Mesenteric fat pad (tissue), 1 donor: ENCODE measurements around the gene UBN2. TPM values are rescaled to one million over a fixed set of nuclear protein-coding genes. Genes with fewer than 3 reads are reported as not detected.
A peak's percentile ranks its signal among the peaks of the same experiment; 100 is the strongest.
"Not testable (repeated sequence)": the region's sequence is repeated elsewhere in the genome, so short reads cannot be mapped to it uniquely, and the experiment has no call there.

Experiments used
- DNase-seq: peaks from one replicate; pipeline ENCODE4 v3.0.0-alpha.2; 2020; ENCODE audit warnings: low spot score
- long read RNA-seq: library from polyadenylated mRNA; unstranded; transcript quantifications from one replicate; pipeline ENCODE4 v2.0.0, GENCODE V29; 2020
- total RNA-seq: library from RNA; stranded (reverse); fragmentation: NEBNext Ultra II Directional; extraction: Animal tissue kit (Norgen Biotek cat#: 25700); gene quantifications from one replicate; pipeline ENCODE4 v1.2.1, GENCODE V29; 2021
- donor health status: DM: yes; HTN: yes; CAD: no.

The UBN2 gene
- total RNA-seq, result 13.5 TPM
- long read RNA-seq, partial matches to known transcripts, result 1 of 3 reads
- long read RNA-seq, other reads (novel, unspliced or antisense), result 2 of 3 reads

DNA sequence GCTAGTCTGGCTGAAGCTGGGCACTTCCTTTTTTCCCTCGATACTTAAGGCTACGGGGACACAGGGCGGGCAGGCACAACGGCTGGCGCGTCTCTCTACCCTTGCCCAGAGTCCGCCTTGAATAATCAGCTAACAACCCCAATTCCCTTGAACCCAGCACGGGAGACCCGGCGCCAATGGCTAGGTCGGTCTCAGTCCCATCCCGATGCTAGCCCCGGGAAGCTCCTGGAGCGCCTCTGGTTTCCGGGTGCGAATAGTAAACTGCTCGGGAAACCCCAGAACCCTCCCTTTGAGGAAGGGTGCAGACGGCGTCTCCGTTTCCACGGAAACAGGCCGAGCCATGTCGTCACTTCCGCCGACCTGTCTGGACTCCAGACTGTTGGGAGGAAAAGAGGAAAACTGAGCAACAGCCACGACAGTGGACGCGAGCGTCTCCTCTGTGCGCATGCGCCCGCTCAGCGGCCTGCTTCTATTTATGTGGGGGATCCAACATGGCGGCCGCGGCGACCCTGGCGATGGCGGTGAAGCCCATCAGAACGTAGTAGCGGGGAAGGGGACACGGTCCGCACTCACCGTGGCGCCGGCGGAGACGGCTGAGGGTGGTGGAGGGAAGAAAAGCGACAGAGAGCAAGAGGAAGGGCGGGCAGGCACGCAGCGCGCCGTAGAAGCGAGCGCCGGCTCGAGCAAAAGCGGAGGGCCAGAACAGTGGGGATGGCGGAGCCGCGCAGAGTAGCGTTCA, at the start of gene UBN2:
Gene UBN2, plus strand, starts transcription at position 464 of the 739 bp plus-strand sequence. Its CDS starts 248 bp downstream, at position 712.
- DNase-seq, result peak; percentile 99

DNA sequence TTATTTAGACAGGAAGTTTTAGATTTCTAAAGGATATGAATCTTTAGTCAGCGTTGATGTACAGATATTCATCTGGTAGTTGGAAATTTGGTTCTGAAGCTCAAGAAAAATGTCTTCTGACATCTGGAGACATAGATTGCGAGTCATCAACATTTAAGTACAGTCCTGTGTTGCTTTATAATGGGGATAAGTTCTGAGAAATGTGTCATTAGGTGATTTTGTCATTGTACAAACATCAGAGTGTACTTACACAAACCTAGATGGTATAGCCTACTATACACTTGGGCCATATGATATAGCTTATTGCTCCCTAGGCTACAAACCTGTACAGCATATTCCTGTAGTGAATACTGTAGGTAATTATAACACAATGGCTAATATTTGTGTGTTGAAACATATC, 49.6 kb upstream of the UBN2 start:
- DNase-seq, result no peak

DNA sequence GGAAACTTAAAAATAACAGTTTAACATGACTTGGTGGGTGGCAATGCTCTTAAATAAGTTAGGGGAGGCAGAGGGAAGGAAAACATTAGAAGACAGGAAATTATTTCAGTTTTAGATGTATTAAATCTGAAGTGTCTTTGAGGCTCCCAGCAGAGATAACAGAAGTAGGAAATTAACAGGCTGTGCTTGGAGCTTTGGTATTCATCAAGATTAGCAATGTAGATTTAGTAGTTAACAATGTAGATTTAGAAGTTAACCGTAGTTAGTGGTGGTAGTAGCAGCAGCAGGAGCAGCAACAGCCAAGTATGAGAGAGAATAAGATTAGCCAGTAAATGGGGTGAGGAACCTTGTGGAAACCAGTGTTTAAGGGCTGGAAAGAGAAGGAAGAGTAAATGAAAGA, 48.7 kb upstream of the UBN2 start:
- DNase-seq, result no peak

DNA sequence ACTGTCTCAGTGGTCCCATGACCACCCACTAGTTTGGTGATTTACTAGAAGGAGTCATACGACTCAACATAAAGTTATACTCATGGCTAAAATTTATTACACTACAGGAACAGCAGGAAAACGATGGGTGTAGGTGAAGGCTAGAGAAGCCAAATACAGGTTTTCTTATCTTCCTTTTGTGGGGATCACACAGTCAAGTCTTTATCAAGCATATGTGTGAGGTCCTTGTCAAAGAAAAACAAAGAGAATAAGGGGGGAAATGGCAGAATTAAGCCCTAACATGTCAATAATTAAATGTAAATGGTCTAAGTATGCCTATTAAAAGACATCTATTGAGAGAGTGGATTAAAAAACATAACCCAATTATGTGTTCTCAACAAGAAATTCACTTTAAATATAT, 47.8 kb upstream of the UBN2 start:
- no peak for DNase-seq

DNA sequence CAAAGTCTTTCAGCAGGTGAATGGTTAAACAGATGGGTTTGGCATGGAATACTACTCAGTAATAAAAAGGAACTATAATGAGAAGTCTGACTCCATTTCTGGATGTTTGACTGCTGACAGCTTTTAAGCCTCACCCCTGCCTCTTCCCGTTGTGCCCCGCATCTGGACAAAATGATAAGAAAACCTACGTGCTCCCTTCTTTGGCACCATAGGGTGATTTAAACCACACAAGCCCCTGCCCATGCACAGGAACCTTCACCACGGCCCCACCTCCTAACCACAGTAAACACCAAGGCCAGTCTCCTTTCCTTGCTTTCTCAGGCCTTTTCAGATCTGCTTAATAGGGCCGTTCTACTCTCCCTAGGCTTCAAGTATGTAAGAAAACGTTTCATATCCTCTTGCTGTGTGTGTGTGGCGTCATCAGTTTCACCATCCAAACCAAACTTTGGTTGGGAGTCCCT, 47.1 kb upstream of the UBN2 start:
- no peak for DNase-seq

DNA sequence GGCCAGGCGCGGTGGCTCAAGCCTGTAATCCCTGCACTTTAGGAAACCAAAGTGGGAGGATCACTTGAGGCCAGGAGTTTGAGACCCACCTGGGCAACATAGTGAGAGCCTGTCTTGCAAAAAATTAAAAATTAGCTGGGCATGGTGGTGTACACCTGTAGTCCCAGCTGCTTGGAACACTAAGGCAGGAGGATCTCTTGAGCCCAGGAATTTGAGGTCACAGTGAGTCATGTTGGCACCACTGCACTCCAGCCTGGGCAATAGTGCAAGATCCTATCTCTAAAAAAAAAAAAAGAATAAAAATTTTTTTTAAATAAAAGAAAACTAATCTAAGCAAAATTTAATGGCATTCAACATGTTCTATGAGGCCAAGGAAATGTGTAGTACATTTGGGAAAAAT, 44.9 kb upstream of the UBN2 start:
- no peak for DNase-seq

DNA sequence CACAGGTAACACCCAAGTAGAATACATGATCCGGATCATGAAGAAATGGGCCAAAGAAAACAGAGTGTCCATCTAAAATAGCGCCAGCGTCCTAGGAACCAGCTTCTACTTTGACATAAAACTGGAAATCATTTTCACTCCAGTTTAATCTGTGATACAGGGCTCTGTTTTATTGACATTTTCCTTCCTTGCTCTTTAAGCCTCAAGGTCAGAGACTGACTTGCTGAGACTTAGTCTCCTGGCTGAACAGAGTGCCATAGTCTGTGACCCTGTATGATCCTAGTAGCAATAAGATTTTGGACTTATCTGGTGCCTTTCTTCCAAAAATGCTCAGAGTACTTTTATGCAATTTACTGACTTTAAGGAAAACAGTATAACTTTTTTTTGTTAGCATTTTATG, 41.7 kb upstream of the UBN2 start:
- DNase-seq, result no peak

DNA sequence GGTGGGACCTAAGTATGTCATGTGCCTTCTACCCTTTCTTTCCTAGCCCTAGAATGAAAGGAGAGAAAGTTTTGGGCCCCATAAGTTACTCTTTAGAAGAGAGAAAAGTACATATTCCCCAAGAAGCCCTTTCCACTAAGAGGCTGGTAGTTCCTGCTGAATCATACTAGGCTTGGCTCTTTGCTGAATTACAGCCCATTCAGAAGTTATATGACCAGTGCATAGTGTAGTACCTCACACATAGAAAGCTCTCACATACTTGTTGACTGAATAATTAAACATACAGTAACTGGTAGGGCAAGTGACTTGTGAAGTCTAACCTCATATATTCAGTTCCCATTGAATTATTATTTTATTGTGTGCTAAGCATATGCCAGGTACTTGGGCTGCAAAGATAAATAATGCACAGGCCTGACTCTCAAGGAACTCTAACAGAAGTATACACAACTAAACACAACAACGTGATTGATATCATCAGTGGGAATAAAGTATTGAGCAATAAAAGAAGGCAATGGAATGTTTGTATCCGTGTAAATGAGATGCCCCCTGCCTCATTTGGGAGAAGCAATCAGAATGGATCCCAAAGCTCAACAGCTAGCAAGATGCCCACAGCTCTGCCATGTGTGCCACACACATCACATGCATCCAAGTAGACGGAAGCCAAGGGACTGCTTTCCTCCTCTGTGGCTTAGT, 38.9 kb upstream of the UBN2 start:
- DNase-seq, result no peak

DNA sequence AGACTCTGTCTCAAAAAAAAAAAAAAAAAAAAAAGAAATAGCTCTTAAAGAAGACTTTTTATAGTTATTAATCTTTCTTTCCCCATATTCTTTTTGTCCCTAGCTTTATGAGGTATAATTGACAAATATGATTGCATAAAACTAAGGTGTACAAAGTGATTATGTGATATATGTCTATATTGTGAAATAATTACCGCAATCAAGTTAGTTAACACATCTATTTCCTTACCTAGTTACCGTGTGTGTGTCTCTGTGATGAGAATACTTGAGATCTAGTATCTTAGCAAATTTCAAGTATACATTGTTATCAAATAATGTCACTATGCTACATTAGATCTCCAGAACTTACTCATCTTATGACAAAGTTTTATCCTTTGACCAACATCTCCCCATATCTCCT, 30.7 kb upstream of the UBN2 start:
- DNase-seq, result no peak

DNA sequence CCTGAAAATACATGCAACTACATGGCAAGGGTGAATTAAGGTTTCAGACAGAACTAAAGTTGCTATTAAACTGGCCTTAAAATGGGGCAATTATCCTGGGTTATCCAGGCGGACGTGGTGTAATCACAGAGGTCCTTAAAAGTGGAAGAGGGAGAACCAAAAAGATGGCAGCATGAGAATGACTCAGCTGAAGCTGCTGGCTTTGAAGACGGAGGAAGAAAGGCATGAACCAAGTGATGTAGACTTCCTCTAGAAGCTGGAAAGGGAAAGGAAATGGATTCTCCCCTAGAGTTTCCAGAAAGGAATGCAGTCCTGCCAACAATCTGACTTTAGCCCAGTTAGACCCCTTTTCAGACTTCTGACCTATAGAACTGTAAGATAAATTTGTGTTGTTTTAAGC, 27.0 kb upstream of the UBN2 start:
- no peak for DNase-seq

DNA sequence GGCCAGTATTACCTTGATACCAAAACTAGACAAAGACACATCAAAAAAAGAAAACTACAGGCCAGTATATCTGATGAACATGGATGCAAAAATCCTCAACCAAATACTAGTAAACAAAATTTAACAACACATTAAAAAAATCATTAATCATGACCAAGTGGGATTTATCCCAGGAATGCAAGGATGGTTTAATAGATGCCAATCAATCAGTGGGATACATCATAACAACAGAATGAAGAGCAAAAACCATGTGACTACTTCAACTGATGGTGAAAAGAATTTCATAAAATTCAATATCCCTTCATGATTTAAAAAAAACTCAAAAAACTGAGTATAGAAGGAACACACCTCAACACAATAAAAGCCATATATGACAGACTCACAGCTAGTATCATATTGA, 25.2 kb upstream of the UBN2 start:
- DNase-seq, result no peak

DNA sequence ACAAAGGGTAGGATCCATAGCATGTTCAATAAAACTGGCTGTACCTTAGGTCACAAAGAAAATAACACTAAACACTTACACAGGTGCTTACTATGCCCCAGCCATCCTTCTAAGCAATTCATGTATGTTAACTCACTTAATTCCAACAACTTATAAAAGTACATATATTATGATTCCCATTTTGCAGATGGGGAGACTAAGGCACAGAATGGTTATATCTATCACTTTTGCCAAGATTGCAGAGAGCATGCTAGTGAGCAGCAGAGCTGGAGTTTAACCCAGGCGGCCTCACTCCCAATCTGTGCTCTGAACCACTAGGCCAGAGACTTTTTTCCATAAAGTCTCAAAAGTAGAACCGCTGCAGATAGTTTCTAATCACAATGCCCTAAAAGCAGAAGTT, 18.9 kb upstream of the UBN2 start:
- DNase-seq, result no peak

DNA sequence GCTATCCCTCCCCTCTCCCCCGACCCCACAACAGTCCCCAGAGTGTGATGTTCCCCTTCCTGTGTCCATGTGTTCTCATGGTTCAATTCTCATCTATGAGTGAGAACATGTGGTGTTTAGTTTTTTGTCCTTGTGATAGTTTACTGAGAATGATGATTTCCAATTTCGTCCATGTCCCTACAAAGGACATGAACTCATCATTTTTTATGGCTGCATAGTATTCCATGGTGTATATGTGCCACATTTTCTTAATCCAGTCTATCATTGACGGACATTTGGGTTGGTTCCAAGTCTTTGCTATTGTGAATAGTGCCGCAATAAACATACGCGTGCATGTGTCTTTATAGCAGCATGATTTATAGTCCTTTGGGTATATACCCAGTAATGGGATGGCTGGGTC, 17.5 kb upstream of the UBN2 start:
- not testable (repeated sequence) for DNase-seq

DNA sequence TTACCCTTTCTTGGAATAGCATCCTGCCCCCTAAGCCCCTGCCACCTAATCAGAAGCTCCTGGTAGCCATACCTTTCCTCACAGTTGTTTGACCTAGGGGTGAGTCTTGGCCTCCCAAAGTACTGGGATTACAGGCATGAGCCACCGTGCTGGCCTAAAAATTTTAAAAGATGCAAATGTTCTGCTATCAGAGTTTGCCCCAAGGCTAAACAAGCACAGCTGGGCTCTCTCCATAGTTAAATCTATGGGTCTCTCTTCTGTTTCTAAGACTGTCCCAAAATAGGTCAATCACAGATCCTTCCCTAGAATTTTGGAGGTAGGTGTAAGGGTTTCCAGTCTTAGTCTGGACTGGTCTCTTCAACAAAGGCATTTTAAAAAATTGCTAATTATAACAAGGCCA, 12.9 kb upstream of the UBN2 start:
- DNase-seq, result no peak

DNA sequence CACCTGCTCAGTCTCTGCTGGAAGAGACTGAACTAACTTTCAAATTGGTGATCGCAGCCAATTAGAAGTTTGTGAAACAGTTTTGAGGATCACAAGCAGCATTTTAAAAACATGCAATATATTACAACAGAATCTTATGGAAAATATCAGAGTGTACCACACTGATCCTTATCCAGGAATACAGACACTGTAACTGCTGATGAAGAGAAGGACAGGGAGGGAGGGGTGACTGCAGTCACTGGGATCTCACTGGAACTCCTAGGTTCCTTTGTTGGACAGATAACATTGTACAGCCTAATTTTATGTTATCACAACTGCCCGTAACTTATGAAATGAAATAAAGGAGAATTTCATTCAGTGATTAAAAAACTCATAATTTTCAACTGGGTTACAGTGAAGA, 6.8 kb upstream of the UBN2 start:
- no peak for DNase-seq

DNA sequence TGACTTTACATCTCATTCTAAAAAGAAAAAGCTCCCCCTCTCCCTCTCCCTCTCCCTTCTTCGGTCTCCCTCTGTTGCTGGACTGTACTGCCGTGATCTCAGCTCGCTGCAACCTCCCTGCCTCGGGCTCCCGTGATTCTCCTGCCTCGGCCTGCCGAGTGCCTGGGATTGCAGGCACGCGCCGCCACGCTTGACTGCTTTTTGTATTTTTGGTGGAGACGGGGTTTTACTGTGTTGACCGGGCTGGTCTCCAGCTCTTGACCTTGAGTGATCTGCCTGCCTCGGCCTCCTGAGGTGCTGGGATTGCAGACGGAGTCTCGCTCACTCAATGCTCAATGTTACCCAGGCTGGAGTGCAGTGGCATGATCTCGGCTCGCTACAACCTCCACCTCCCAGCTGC, 6.2 kb upstream of the UBN2 start:
- DNase-seq, result not testable (repeated sequence)

DNA sequence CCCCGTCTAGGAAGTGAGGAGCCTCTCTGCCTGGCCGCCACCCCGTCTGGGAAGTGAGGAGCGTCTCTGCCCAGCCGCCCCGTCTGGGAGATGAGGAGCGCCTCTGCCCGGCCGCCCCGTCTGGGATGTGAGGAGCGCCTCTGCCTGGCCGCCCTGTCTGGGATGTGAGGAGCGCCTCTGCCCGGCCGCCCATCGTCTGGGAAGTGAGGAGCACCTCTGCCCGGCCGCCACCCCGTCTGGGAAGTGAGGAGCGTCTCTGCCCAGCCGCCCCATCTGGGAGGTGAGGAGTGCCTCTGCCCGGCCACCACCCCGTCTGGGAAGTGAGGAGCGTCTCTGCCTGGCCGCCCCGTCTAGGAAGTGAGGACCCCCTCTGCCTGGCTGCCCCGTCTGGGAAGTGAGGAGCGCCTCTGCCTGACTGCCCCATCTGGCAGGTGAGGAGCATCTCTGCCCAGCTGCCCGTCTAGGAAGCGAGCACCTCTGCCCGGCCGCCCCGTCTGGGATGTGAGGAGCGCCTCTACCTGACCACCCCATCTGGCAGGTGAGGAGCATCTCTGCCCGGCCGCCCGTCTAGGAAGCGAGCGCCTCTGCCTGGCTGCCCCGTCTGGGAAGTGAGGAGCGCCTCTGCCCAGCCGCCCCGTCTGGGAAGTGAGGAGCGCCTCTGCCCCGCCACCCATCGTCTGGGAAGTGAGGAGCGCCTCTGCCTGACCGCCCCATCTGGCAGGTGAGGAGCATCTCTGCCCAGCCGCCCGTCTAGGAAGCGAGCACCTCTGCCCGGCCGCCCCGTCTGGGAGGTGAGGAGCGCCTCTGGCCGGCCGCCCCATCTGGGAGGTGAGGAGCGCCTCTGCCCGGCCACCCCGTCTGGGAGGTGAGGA, 5.5 kb upstream of the UBN2 start:
- DNase-seq, result not testable (repeated sequence)

DNA sequence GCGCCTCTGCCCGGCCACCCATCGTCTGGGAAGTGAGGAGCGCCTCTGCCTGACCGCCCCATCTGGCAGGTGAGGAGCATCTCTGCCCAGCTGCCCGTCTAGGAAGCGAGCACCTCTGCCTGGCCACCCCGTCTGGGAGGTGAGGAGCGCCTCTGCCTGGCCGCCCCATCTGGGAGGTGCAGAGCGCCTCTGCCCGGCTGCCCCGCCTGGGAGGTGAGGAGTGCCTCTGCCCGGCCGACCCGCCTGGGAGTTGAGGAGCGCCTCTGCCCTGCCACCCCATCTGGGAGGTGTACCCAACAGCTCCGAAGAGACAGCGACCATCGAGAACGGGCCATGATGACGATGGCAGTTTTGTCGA, 4.9 kb upstream of the UBN2 start:
- DNase-seq, result not testable (repeated sequence)

DNA sequence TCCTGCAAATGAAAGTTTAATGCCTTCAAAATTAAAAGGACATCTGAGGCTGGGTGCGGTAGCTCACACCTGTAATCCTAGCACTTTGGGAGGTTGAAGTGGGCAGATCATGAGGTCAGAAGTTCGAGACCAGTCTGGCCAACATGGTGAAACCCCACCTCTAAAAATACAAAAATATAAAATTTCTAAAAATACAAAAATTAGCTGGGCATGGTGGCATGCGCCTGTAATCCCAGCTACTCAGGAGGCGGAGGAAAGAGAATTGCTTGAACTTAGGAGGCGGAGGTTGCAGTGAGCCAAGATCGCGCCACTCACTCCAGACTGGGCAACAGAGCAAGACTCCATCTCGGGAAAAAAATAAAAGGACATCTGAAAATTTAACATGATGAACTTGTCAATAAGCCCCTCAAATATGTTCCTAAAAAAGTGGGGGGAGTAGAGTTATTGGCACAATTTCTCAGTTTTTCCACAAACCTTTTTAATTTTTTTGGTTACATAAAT, 4.0 kb upstream of the UBN2 start:
- DNase-seq, result not testable (repeated sequence)

DNA sequence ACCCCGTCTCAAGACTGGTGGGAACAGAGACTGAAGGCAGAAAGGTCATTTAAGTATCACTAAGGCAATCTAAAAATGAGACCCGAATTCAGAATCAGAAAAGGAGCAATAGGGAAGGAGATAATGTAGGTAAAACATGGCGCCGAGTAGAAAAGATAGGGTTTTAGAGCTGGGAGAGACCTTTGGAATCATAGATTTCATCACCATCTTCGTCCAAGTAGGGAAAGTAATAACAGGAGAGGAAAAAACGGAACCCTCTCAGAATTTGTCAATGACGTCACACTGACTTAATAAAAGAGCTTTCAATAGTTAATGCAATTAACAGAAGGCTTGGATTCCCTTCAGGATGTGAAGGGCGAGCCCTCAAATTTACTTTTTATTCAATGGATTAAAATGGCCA, 1.0 kb upstream of the UBN2 start:
- DNase-seq, result no peak

DNA sequence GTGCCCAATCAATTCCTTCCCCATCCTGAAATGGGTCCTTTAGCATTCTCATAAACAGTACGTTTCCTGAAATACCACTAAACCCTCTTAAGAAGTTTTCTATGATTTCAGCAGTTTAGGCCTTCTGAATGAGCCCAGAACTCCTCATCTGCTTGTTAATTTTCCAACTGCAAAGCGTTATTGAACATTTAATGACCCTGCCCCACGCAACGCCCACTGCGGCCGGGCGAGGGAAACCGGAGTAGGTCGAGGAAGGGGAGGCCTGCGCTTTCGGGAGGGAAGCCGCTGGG, 608 bp upstream of the UBN2 start:
- DNase-seq, result no peak
